Measurements from ENCODE around the gene HOXB13.

The HOXB13 gene

DNA sequence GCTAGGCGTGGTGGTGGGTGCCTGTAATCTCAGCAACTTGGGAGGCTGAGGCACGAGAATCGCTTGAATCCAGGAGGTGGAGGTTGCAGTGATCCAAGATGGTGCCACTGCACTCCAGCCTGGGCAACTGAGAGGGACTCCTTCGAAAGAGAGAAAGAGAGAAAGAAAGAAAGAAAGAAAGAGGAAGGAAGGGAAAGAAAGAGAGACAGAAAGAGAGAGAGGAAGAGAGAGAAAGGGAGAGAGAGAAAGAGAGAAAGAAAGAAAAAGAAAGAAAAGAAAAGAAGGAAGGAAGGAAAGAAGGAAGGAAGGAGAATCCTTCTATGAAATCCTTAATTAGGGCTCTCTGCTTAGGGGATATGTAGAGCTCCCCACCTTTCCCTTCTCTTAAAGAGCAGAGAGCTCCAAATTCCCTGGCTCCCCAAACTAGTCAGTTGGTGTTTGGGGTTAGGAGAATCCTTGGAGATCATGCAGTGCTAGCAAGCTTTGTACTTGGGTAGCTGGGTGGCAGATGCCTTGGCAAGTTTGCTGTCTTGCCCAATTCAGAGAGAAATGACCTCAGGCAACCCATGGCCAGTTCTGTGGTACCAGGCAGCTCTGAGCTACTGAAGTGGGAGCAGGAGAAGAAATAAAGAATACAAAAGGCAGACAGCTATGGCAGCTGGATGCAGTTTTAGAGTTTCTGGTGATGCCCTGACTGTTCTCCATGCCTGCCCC is 8.9 kb upstream of the HOXB13 start:
- Histone ChIP-seq H3K27me3 (replicated peaks; ENCODE audit: insufficient read depth, low read length) (peaks cover 99% of the 10 kb centered on the region), H4K20me1 (ENCODE audit: insufficient read depth, low read length) (no peaks in the 10 kb centered on the region), H3K9me3 (replicated peaks; ENCODE audit: insufficient read depth, low read length) (no peaks in the 10 kb centered on the region)

GRCh38 chr17:48735062-48735351 is 6.5 kb upstream of the HOXB13 start:
- Histone ChIP-seq H3K9me3 (replicated peaks; ENCODE audit: insufficient read depth, low read length) (no peaks in the 10 kb centered on the region), H3K9ac (ENCODE audit: low read length) (no peak overlapping the region), H4K20me1 (ENCODE audit: insufficient read depth, low read length) (no peaks in the 10 kb centered on the region), H3K79me2 (ENCODE audit: low read length) (no peaks in the 10 kb centered on the region), H3K4me3 (ENCODE audit: low read length) (no peak overlapping the region), H3K27ac (ENCODE audit: low read length) (no peak overlapping the region), H3K27me3 (replicated peaks; ENCODE audit: insufficient read depth, low read length) (peaks cover 97% of the 10 kb centered on the region), H3K9me2 (replicated peaks; ENCODE audit: insufficient read depth, low read length) (no peaks in the 10 kb centered on the region), H2AFZ (ENCODE audit: low read length) (no peak overlapping the region), H3K4me1 (ENCODE audit: low read length) (0 out of 2 replicates have a peak, but pooled peaks cover 3% of the 10 kb centered on the region), H3K36me3 (replicated peaks; ENCODE audit: insufficient read depth, low read length) (no peaks in the 10 kb centered on the region), H3K4me2 (ENCODE audit: low read depth, low read length) (no peak overlapping the region), H3F3A (ENCODE audit: insufficient read depth, low read length) (no peaks in the 10 kb centered on the region)
- TF ChIP-seq EZH2 (optimal IDR thresholded peaks at IDR 0.05; ENCODE audit: low read depth, low read length) (no peak), EZH2phosphoT487 (IDR thresholded peaks at IDR 0.05; ENCODE audit: low read length) (no peak)
- TF ChIP-seq, protein P1, sequence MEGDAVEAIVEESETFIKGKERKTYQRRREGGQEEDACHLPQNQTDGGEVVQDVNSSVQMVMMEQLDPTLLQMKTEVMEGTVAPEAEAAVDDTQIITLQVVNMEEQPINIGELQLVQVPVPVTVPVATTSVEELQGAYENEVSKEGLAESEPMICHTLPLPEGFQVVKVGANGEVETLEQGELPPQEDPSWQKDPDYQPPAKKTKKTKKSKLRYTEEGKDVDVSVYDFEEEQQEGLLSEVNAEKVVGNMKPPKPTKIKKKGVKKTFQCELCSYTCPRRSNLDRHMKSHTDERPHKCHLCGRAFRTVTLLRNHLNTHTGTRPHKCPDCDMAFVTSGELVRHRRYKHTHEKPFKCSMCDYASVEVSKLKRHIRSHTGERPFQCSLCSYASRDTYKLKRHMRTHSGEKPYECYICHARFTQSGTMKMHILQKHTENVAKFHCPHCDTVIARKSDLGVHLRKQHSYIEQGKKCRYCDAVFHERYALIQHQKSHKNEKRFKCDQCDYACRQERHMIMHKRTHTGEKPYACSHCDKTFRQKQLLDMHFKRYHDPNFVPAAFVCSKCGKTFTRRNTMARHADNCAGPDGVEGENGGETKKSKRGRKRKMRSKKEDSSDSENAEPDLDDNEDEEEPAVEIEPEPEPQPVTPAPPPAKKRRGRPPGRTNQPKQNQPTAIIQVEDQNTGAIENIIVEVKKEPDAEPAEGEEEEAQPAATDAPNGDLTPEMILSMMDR (IDR thresholded peaks at IDR 0.05; ENCODE audit: low read length), result no peak
- no peak for DNase-seq

More for the DNA sequence above, 8.9 kb upstream of the HOXB13 start:
- DNase-seq, result no peak
- Histone ChIP-seq H3F3A (ENCODE audit: insufficient read depth, low read length) (no peaks in the 10 kb centered on the region), H3K4me3 (ENCODE audit: low read length) (no peak overlapping the region), H3K79me2 (ENCODE audit: low read length) (no peaks in the 10 kb centered on the region), H3K36me3 (replicated peaks; ENCODE audit: insufficient read depth, low read length) (no peaks in the 10 kb centered on the region), H3K9ac (ENCODE audit: low read length) (no peak overlapping the region), H3K9me2 (replicated peaks; ENCODE audit: insufficient read depth, low read length) (no peaks in the 10 kb centered on the region), H3K4me2 (ENCODE audit: low read depth, low read length) (no peak overlapping the region), H3K4me1 (ENCODE audit: low read length) (0 out of 2 replicates have a peak, but pooled peaks cover 3% of the 10 kb centered on the region), H3K27ac (ENCODE audit: low read length) (no peak overlapping the region), H2AFZ (ENCODE audit: low read length) (no peak overlapping the region)
- TF ChIP-seq EZH2 (optimal IDR thresholded peaks at IDR 0.05; ENCODE audit: low read depth, low read length) (no peak), EZH2phosphoT487 (IDR thresholded peaks at IDR 0.05; ENCODE audit: low read length) (no peak)
- TF ChIP-seq, protein P1 (IDR thresholded peaks at IDR 0.05; ENCODE audit: low read length), result no peak

GRCh38 chr17:48734333-48735061 is 5.9 kb upstream of the HOXB13 start:
- no peak overlapping the region for H3K9ac ChIP-seq (ENCODE audit: low read length)
- no peak for DNase-seq
- no peaks in the 10 kb centered on the region for H3F3A ChIP-seq (ENCODE audit: insufficient read depth, low read length)
- peaks cover 97% of the 10 kb centered on the region for H3K27me3 ChIP-seq (replicated peaks; ENCODE audit: insufficient read depth, low read length)
- H3K4me1 ChIP-seq (ENCODE audit: low read length), result 0 out of 2 replicates have a peak, but pooled peaks cover 3% of the 10 kb centered on the region
- no peaks in the 10 kb centered on the region for H3K9me3 ChIP-seq (replicated peaks; ENCODE audit: insufficient read depth, low read length)
- no peaks in the 10 kb centered on the region for H4K20me1 ChIP-seq (ENCODE audit: insufficient read depth, low read length)
- H3K4me3 ChIP-seq (ENCODE audit: low read length), result no peak overlapping the region
- H3K4me2 ChIP-seq (ENCODE audit: low read depth, low read length), result no peak overlapping the region
- H2AFZ ChIP-seq (ENCODE audit: low read length), result no peak overlapping the region
- no peaks in the 10 kb centered on the region for H3K36me3 ChIP-seq (replicated peaks; ENCODE audit: insufficient read depth, low read length)
- H3K9me2 ChIP-seq (replicated peaks; ENCODE audit: insufficient read depth, low read length), result no peaks in the 10 kb centered on the region
- TF ChIP-seq EZH2 (optimal IDR thresholded peaks at IDR 0.05; ENCODE audit: low read depth, low read length), result no peak
- TF ChIP-seq, protein P1 (IDR thresholded peaks at IDR 0.05; ENCODE audit: low read length), result no peak
- no peak for TF ChIP-seq EZH2phosphoT487 (IDR thresholded peaks at IDR 0.05; ENCODE audit: low read length)
- H3K79me2 ChIP-seq (ENCODE audit: low read length), result no peaks in the 10 kb centered on the region
- no peak overlapping the region for H3K27ac ChIP-seq (ENCODE audit: low read length)

Data from MM.1S (cell line).